IMR-90 (cell line): ENCODE data around the gene HAO2. TPM values are rescaled to one million over a fixed set of nuclear protein-coding genes. Genes with fewer than 3 reads are reported as not detected.

Experiments
- ATAC-seq: fragments of 200-7000 bp; cut with Tn5 transposase; 2 replicates; pipeline ENCODE4 v1.9.1; 2020; ENCODE audit warnings: low read depth, mild to moderate bottlenecking, moderate library complexity
- BruUV-seq: library from RNA; stranded (reverse); fragments of 400-500 nt; replicated peaks from 2 replicates; lab custom pipeline; 2021; lab: Mats Ljungman, UMichigan
- CTCF ChIA-PET: fragments of 300-600 bp; formaldehyde crosslinking; extraction: SDS; loops from one replicate; lab custom pipeline; 2021; ENCODE audit warnings: antibody characterized with exemption; lab: Yijun Ruan, JAX
- POLR2A ChIA-PET: fragments of 300-600 bp; sonication (Branson Sonifier 250); formaldehyde crosslinking; loops from one replicate; lab custom pipeline; 2022; ENCODE audit warnings: antibody characterized with exemption; ENCODE audit not compliant: unreplicated experiment; lab: Charles Lee
- DNase-seq: peaks from one replicate; pipeline ENCODE4 v3.0.0; 2013
- H2AFZ ChIP-seq: replicated peaks from 2 replicates; pipeline ENCODE3; 2013; ENCODE audit warnings: low read length, mild to moderate bottlenecking; ENCODE audit not compliant: poor library complexity
- H2AK5ac ChIP-seq: 2 replicates; pipeline ENCODE4 v1.6.1; 2013; ENCODE audit warnings: low read depth, low read length, inconsistent platforms
- H2AK9ac ChIP-seq: replicated peaks from 2 replicates; pipeline ENCODE3; 2013; ENCODE audit warnings: mild to moderate bottlenecking, low read depth, low read length, moderate library complexity; ENCODE audit not compliant: poor library complexity
- H2BK120ac ChIP-seq: 2 replicates; pipeline ENCODE4 v1.6.1; 2013; ENCODE audit warnings: low read depth, low read length, inconsistent platforms
- H2BK15ac ChIP-seq: 3 replicates; pipeline ENCODE4 v1.6.1; 2013; ENCODE audit warnings: low read depth, low read length, inconsistent platforms
- H2BK20ac ChIP-seq: 2 replicates; pipeline ENCODE4 v1.6.1; 2013; ENCODE audit warnings: low read depth, mild to moderate bottlenecking, inconsistent platforms, low read length, moderate library complexity
- H2BK5ac ChIP-seq: 2 replicates; pipeline ENCODE4 v1.6.1; 2013; ENCODE audit warnings: mild to moderate bottlenecking, low read depth, low read length, inconsistent platforms; ENCODE audit not compliant: poor library complexity, severe bottlenecking
- H3K14ac ChIP-seq: replicated peaks from 2 replicates; pipeline ENCODE4 v1.6.1; 2013; ENCODE audit warnings: low read depth, low read length, inconsistent platforms
- H3K18ac ChIP-seq: 2 replicates; pipeline ENCODE4 v1.6.1; 2013; ENCODE audit warnings: low read depth, low read length, control low read depth
- H3K23ac ChIP-seq: 2 replicates; pipeline ENCODE4 v1.6.1; 2013; ENCODE audit warnings: low read depth, low read length, inconsistent platforms
- H3K27ac ChIP-seq: 2 replicates; pipeline ENCODE4 v1.5.1; 2013; ENCODE audit warnings: mild to moderate bottlenecking, control low read depth, low read length; ENCODE audit not compliant: insufficient read depth
- H3K27me3 ChIP-seq: 2 replicates; pipeline ENCODE4 v1.6.1; 2013; ENCODE audit warnings: low read length; ENCODE audit not compliant: control insufficient read depth, insufficient read depth
- H3K36me3 ChIP-seq: 2 replicates; pipeline ENCODE4 v1.6.1; 2013; ENCODE audit warnings: low read length, mixed read lengths; ENCODE audit not compliant: control insufficient read depth, insufficient read depth
- H3K4ac ChIP-seq: 2 replicates; pipeline ENCODE4 v1.6.1; 2013; ENCODE audit warnings: low read depth, low read length, inconsistent platforms
- H3K4me1 ChIP-seq: 2 replicates; pipeline ENCODE4 v1.6.1; 2013; ENCODE audit warnings: low read length, mixed read lengths; ENCODE audit not compliant: control insufficient read depth, insufficient read depth
- H3K4me2 ChIP-seq: 2 replicates; pipeline ENCODE4 v1.6.1; 2013; ENCODE audit warnings: low read depth, mild to moderate bottlenecking, control low read depth, low read length, moderate library complexity
- H3K4me3 ChIP-seq: 2 replicates; pipeline ENCODE4 v1.5.1; 2013; ENCODE audit warnings: low read depth, mild to moderate bottlenecking, control low read depth, low read length, moderate library complexity; ENCODE audit not compliant: insufficient read depth
- H3K56ac ChIP-seq: 2 replicates; pipeline ENCODE4 v1.6.1; 2013; ENCODE audit warnings: low read length, inconsistent platforms; ENCODE audit not compliant: insufficient read depth; ENCODE audit errors: extremely low read depth
- H3K79me1 ChIP-seq, 2 experiments: 2 replicates each; pipeline ENCODE4 v1.6.1; 2013; ENCODE audit warnings: low read length in 2 of 2, inconsistent platforms in 1 of 2, low read depth in 1 of 2
- H3K9ac ChIP-seq: 2 replicates; pipeline ENCODE4 v1.6.1; 2013; ENCODE audit warnings: low read depth, low read length, control low read depth
- H3K9me1 ChIP-seq: 2 replicates; pipeline ENCODE4 v1.6.1; 2013; ENCODE audit warnings: low read length, inconsistent platforms; ENCODE audit not compliant: insufficient read depth
- H3K9me3 ChIP-seq: 2 replicates; pipeline ENCODE4 v1.6.1; 2013; ENCODE audit warnings: low read length; ENCODE audit not compliant: control insufficient read depth, insufficient read depth
- H4K20me1 ChIP-seq: 2 replicates; pipeline ENCODE4 v1.6.1; 2013; ENCODE audit warnings: low read length, inconsistent platforms; ENCODE audit not compliant: insufficient read depth
- H4K5ac ChIP-seq: 2 replicates; pipeline ENCODE4 v1.6.1; 2013; ENCODE audit warnings: mild to moderate bottlenecking, low read depth, low read length, control low read depth
- H4K8ac ChIP-seq, 2 experiments: 2 replicates each; pipeline ENCODE4 v1.6.1; 2013; ENCODE audit warnings: low read depth in 2 of 2, low read length in 2 of 2, control low read depth in 1 of 2, inconsistent platforms in 1 of 2
- H4K91ac ChIP-seq: 2 replicates; pipeline ENCODE4 v1.6.1; 2013; ENCODE audit warnings: low read depth, low read length, inconsistent platforms; ENCODE audit not compliant: insufficient read depth
- CTCF ChIP-seq: conservative IDR thresholded peaks from 2 replicates; pipeline ENCODE4 v1.5.1; 2012; ENCODE audit warnings: mild to moderate bottlenecking, low read depth, low read length, improper control_type of control experiment
- RCOR1 ChIP-seq: IDR thresholded peaks from 2 replicates; pipeline ENCODE4 v1.6.1; 2012; ENCODE audit warnings: mild to moderate bottlenecking, low read length, improper control_type of control experiment; ENCODE audit not compliant: insufficient replicate concordance
- WGBS, 2 experiments: methylation state at CpG; one replicate each; pipeline versions ENCODE4 v1.1.5 to v1.1.7; 2013; ENCODE audit warnings: missing lambda C conversion rate in 2 of 2; ENCODE audit not compliant: insufficient read length in 1 of 2; ENCODE audit errors: extremely low coverage in 2 of 2; 5-methylcytosine and 5-hydroxymethylcytosine counted together
- dilution Hi-C: fragments of 300-500 bp; cut with HindIII; formaldehyde crosslinking; loops from one replicate; pipeline ENCODE4 v1.14.3; 2018; ENCODE audit warnings: low sequenced_read_pairs; ENCODE audit not compliant: unreplicated experiment
- in situ Hi-C: fragments of 300-500 bp; cut with MboI; formaldehyde crosslinking; loops from 3 replicates; pipeline ENCODE4 v1.14.3; 2019; ENCODE audit warnings: low sequenced_read_pairs, inconsistent platforms, mixed read lengths
- intact Hi-C: fragments of 100-400 bp; cut with micrococcal nuclease; formaldehyde crosslinking; loops from 2 replicates; pipeline ENCODE4 v1.10.0; 2022
- polyA plus RNA-seq, 3 experiments: library from polyadenylated mRNA; depleted of rRNA; stranded (reverse); fragments of >200 nt; gene quantifications; 2 replicates each; pipeline ENCODE4 v1.2.3, GENCODE V29; 2012; ENCODE audit warnings: low replicate concordance in 1 of 3
- total RNA-seq: library from RNA; depleted of rRNA; stranded (reverse); fragments of >200 nt; gene quantifications from 2 replicates; pipeline ENCODE4 v1.2.3, GENCODE V29; 2012

The HAO2 gene
- total and polyA plus RNA-seq, 2 of the 4 experiments (the other 2 are of a cell fraction), result not detected

- ChIA-PET POLR2A (no interaction called here), CTCF (interaction anchor here (0.7 kb wide), 1 partner anchor 354 kb away, joined by 3 read pairs; no protein-coding TSS in a partner anchor)
- Histone ChIP-seq H3K4me2 (no peak overlapping the region), H2AK5ac (no peak overlapping the region), H3K27ac (no peak overlapping the region), H3K36me3 (no peaks in the 10 kb centered on the region), H4K5ac (no peak overlapping the region), H4K8ac (no peak overlapping the region), H3K56ac (no peak overlapping the region), H3K9ac (no peak overlapping the region), H2BK120ac (no peak overlapping the region), H2AK9ac (no peak overlapping the region), H3K9me1 (no peaks in the 10 kb centered on the region), H3K4me3 (no peak overlapping the region), H4K20me1 (no peaks in the 10 kb centered on the region), H3K14ac (no peak overlapping the region), H3K27me3 (peaks cover 2% of the 10 kb centered on the region; the same call in 1 of the 2 replicates), H3K4me1 (no peaks in the 10 kb centered on the region), H2BK15ac (no peak overlapping the region), H2BK20ac (no peak overlapping the region), H2AFZ (no peak overlapping the region), H3K23ac (no peak overlapping the region), H3K4ac (no peak overlapping the region), H2BK5ac (no peak overlapping the region), H3K9me3 (no peaks in the 10 kb centered on the region), H3K18ac (no peak overlapping the region), H4K91ac (no peak overlapping the region), H3K79me1 (no peaks in the 10 kb centered on the region)
- WGBS, 2 experiments, result 50% methylated on average over 2 of the region's 6 CpGs; no CpG with 5 or more reads in 1 of the 2 experiments
- ATAC-seq (no peak), DNase-seq (no peak)
- in situ Hi-C loops (loop anchor here (25.0 kb wide), 1 partner anchor 1210 kb away; no protein-coding TSS in a partner anchor), intact Hi-C loops (no loop called here), dilution Hi-C loops (no loop called here)
- TF ChIP-seq CTCF, result no peak
- TF ChIP-seq RCOR1, result no peak
- BruUV-seq, result no TSS peak
Observed at GRCh38 chr1:119372503-119373086, 4.0 kb downstream of the HAO2 start.
